LNCaP clone FGC (cell line): ENCODE results near the gene DAPK1.
A peak's percentile ranks its signal among the peaks of the same experiment; 100 is the strongest.

Experiments
- DNase-seq: peaks from one replicate; pipeline ENCODE4 v3.0.0-alpha.2; 2011; ENCODE audit warnings: low read depth
- H3K4me3 ChIP-seq: 2 replicates; pipeline ENCODE4 v1.5.1; 2011; ENCODE audit warnings: mild to moderate bottlenecking, low read depth, low read length, control low read depth
- TF ChIP-seq, protein P1 (sequence below): IDR thresholded peaks from 2 replicates; pipeline ENCODE4 v1.5.1; 2012; ENCODE audit warnings: mild to moderate bottlenecking; ENCODE audit not compliant: control insufficient read depth, insufficient read depth; ENCODE audit errors: extremely low read depth

The DAPK1 gene

DNA sequence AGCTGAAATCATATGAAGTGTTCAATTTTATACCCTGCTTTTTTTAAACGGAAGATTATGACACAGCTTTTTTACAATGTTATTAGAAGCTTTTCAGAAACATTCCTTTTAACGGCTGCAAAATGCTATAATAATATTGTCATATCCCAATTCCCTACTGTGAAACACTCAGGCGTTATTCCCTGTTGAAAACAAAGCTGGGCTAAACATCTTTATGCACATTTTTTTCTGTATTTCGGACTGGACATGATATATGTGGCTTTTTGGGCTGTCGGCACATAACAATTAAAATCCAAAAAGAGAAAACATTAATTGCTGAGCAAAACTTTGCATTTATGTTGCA is 216.3 kb downstream of the DAPK1 start:
- H3K4me3 ChIP-seq, result no peak overlapping the region
- no peak for DNase-seq
- TF ChIP-seq, protein P1, sequence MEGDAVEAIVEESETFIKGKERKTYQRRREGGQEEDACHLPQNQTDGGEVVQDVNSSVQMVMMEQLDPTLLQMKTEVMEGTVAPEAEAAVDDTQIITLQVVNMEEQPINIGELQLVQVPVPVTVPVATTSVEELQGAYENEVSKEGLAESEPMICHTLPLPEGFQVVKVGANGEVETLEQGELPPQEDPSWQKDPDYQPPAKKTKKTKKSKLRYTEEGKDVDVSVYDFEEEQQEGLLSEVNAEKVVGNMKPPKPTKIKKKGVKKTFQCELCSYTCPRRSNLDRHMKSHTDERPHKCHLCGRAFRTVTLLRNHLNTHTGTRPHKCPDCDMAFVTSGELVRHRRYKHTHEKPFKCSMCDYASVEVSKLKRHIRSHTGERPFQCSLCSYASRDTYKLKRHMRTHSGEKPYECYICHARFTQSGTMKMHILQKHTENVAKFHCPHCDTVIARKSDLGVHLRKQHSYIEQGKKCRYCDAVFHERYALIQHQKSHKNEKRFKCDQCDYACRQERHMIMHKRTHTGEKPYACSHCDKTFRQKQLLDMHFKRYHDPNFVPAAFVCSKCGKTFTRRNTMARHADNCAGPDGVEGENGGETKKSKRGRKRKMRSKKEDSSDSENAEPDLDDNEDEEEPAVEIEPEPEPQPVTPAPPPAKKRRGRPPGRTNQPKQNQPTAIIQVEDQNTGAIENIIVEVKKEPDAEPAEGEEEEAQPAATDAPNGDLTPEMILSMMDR, result no peak

DNA sequence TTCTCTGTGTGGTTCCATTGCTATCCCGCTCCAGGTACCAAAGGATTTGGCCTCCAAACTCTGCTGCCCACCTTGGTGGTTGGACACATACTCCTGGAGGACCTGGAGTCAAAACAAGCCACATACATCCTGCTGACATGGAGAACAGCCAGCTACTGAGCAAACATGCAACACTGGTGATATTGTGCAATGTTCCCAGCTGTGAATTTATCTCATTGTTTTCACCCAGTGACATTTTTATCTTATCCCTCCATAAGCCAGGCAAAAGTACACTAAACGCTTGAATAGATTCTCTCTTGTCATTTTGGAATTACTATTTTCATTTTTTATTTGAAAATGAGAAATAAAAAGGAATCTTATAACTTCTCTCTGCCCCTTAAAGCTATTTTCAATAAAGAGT is 217.2 kb downstream of the DAPK1 start:
- peak; percentile 78 for DNase-seq
- TF ChIP-seq, protein P1, result no peak
- no peak overlapping the region for H3K4me3 ChIP-seq

DNA sequence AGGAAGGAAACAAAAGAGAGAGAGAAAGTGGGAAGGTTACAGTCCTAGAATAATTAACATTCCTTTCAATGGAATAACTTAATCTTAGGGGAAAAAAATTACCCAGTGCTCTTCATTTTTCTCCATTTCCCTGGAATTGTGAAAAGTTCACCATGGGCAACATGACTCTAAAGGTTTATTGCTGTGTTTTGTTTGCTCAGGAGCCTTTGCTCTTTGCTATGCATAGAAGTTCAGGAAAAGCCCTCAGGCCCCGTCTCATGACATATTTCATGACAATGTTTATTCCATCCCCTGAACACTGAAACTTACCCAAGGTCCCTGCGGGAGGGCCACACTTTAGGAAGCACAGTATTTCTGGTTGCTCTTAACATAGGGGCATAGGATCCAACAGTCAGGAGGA is 218.5 kb downstream of the DAPK1 start:
- no peak for DNase-seq
- TF ChIP-seq, protein P1, result no peak
- H3K4me3 ChIP-seq, result no peak overlapping the region

DNA sequence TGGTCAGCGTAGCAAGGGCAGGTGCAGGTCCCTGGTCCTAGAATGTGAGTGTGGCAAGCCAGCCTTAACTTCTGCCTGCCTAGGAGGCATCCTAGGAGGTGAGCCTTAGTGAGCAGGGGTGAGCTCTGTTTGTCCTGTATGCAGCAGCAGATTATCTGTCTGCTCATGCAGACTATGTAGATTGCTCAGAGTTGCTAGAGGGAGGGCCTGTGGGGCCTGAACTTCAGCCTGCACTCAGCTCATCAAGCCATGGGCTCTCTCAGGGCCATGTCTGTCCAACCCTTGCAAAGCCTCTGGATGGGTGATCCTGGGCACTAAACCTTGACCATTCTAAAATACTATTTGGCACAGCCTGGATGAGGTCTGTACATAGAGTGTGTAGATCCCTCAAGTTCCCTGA is 219.8 kb downstream of the DAPK1 start:
- TF ChIP-seq, protein P1, result no peak
- H3K4me3 ChIP-seq, result no peak overlapping the region
- no peak for DNase-seq

DNA sequence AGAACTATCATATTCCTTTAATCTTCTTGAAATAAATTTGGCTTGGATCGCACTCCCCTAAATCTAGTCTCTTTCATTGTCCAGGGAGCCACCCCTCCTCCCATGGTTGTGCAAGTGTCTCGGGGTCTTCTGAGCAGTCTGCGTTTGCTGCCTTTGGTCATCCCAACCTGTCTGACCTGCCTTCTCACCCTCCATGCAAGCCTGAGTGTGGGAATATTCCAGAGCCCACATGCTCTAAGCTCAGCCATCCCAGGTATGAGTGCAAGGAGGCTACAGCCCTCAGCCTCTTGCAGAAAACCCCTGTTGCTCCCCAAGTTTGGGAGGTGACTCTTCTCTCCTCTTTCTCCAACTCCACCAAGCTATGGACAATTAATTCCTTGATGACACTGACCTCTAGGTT is 220.6 kb downstream of the DAPK1 start:
- no peak for DNase-seq
- H3K4me3 ChIP-seq, result no peak overlapping the region
- TF ChIP-seq, protein P1, result no peak

DNA sequence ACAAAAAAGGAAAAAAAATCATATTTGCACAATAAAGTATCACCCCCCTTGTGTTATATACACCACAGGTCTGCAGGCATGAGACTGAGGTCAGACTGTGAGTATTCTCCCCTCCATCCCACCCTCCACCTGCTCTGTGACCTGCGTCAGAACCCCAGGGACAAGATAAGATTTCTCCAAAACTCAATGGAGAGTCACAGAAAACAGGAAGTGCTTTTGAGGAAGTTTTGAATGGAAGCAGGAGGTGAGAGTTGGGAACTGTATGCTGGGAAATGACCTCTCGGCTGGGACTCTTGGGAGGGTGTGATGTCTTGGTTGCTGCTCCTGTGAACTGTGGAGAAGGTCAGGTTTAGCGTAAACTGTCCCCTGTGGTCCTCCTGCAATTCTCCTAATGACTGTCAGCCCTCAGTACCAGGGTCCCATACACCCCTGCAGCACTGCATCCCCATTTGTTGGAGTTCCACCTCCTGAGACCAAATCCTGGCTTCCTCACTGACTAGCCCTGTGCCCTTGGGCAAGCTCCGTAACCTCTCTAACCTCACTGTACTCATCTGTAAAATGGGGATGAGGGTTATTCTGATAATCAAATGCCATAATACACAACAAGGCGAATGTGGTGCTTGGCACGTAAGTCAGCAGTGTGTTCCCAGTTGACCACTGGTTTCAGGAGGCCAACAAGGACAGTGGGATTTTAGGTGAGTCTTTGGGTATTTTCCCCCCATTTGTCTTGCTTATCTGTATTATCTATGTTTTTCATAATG is 221.4 kb downstream of the DAPK1 start:
- TF ChIP-seq, protein P1, result no peak
- H3K4me3 ChIP-seq, result no peak overlapping the region
- DNase-seq, result no peak

DNA sequence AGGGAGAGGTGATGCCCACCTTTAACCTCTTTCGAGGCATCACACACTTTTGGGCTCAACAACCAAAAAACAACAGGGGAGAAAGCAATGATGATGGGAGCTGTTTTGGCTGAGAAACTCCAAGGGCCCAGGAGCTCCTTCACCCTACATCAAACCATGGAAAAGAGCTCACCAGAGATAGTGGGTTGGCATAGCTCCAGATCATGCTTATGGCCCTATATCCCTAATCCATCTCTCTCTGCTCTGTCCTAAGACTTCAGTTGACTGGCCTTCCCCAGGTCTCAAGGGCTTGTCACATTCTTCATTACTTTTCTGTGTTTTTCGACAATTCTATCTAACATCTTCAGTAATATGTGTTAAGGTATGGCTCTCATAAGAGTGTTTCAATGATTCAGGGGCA is 222.5 kb downstream of the DAPK1 start:
- no peak for DNase-seq
- H3K4me3 ChIP-seq, result no peak overlapping the region
- TF ChIP-seq, protein P1, result no peak
